ENCODE results near the gene IZUMO1R.
"Not testable (repeated sequence)": the region's sequence is repeated elsewhere in the genome, so short reads cannot be mapped to it uniquely, and the experiment has no call there.

IZUMO1R gene

DNA sequence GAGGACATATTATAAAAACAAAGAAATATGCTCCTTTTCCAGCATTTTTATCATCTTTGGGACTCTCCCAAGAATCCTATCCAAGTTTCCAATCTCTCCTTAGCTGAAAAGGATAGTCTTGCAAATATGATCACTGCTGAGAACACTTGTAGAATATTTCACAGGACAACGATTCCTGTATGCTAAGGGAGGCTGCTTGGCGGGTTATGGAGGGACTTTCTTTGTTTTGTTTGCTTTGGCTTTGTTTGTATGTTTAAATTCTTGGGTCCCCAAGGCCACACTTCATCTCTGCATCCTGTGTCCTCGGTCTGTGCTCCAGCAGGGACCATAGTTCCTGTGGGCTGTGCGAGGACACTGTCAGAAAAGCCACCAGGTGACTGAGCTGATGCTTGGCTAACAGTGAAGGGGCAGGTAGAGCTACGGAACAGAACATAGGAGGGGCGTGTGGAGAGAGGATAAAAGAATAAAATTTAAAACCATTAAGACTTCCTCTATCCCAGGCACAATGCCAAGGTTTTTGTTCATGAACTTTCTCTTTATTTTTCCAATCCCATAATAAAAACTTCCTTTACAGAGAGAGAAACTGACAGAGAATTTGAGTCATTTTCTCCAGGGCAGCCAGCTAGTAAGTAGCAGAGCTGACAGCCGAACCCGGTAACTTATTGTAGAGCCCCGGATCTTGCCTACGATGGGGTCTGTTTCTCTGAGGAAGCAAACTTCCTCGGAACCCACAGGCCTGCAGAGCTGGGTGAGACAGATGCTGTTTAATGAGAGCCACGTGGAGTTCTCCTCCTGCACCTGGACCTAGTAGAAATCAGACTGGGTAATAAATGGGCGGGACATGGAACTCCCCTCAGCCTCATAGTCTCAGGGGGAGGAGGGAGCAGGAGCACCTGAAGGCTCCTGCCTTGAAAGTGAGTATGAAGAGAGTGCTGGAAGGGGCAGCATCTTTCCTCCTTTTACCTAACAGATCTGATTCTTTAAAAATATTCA, at the start of gene IZUMO1R:
Gene IZUMO1R (plus strand): TSS at position 615 of the 993 bp plus-strand sequence. CDS start 1,057 bp downstream, outside the sequence.
- no peak for DNase-seq (ENCODE audit: low read depth in 2 of 2)

DNA sequence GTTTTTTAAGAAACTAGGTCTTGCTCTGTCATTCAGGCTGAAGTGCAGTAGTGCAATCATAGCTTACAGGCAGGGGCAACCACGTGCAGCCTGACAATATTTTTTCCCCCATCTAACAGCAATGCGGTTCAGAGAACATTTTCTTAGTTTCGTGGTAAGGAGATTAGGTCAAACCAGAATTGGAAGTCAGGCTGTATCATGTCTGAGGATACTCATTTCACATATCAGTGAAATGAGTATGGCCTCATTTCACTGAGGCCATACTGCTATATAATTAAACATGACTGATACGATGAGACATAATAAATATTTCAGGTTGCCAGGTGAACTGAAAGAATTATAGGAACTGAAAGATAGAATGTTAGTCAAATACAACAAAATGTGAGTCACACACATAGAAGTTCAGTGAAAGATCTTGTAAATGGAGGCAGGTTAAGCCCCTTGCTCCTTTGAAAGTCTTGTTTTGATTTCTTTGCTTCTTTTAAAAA, 32.5 kb upstream of the IZUMO1R start:
- DNase-seq (ENCODE audit: low read depth in 2 of 2): no peak

DNA sequence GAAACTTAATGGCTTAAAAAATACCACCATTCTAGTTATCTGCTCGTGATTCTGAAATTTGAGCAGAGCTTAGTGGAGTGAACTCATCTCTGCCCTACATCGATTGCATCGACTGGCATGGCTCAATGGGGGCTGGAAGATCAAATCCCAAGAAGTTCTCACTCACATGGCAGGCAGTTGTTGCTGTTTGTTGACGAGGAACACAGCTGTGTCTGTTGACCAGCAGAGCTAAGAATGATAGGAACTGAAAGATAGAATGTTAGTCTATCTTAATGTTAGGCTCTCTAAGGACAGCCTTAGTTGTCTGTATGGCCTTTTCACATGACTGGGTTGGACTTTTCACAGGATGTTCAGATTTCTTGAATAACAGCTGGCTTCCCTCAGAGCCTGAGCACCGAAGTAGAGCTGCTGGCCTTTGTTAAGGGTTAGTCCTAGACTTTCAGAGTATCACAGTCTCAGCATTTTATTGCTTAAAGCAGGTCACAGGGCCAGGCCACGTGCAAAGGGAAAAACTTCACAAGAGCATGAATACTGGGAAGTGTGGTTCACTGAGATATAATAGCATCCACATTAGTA, 31.6 kb upstream of the IZUMO1R start:
- DNase-seq (ENCODE audit: low read depth in 2 of 2): no peak

DNA sequence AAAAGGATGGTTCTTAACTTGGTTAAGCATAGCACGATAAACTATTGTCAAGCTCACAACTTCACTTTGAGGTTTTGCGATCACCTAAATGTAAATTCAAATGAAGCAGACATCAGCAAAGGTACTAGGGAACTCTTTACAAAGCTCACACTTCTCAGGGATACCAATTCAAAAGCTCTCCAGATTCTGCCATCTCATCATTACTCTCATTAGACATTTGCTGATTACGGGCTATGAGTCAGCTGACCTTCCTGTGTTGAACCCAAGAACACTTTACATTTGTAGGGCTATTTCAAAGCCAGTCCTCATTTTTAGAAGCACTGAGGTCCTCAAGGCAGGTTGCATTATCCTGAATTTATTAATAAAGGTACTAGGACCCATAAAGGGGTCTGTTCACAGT, 28.4 kb upstream of the IZUMO1R start:
- DNase-seq (ENCODE audit: low read depth in 2 of 2): no peak

DNA sequence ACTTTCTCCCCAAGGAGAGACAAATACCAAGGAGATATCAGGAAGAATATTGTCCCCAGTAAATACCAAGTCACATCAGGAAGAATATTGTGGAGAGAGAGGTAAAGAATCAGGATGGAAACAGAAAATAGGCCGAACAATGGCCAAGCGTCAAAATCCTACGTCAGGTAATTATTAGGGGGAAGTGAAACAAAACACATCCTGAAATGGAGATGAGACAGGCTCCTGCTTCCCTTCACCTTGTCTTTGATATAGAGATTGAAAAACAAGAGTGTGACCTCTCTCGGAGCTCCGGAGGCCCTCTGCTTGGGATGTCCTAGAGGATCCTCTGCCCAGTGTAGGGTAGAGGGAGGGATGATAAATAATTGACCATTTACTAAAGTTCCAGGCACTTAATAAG, 27.4 kb upstream of the IZUMO1R start:
- DNase-seq (ENCODE audit: low read depth in 2 of 2): no peak

DNA sequence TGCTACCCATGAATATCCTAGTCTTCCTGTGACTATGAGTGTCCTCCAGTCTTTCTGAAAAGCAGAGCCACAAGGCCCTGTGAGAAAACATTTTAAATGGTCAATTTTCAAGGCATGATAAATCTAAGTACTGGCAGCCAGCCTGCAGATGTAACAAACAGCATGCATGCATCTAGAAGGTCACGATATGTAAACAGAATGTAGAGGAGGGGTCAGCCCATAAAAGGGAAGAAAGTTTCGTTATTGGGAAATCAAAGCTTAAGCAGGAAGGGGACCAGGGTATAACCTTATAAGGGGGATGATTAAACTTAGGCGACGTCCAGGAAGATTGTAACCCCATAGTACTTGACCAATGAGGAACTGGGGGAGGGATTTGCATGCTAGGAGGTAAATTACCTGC, 26.2 kb upstream of the IZUMO1R start:
- DNase-seq (ENCODE audit: low read depth in 2 of 2): not testable (repeated sequence)

DNA sequence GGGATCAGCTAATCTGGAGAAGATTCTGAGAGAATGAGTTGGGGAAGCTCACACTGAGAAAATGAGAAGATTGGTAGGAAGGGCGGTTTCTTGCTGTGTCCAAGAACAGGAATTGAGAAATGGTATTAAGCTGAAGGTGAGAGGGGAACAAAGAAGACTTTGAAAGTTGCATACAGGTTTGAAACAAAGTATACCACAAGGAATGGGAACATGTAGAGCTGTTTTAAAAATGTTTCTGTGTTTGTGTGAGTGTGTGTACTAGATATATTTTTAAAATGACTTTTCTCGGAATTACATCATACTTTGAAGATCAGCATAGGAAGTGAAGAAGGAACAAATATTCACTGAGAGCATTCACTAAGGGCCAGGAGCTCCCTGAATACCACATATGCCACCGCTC, 24.4 kb upstream of the IZUMO1R start:
- no peak for DNase-seq (ENCODE audit: low read depth in 2 of 2)

DNA sequence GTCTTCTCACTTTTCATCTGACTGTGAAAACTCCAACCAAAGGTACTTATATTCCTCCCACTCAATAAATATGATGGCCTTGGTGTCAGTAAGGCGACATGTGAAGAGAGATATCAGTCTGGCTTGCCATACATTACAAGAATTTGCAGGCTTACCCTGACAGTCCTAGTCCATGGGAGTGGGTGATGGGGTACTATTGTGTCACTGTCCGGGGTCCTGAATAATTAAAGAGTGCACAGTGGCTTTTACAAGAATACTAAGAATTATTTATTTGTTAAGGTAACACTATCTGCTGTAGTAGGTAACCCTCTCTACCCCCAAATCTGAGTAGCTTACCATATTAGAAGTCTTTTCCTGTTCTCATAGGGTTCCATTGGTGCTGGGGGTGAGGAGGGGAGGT, 23.1 kb upstream of the IZUMO1R start:
- no peak for DNase-seq (ENCODE audit: low read depth in 2 of 2)

DNA sequence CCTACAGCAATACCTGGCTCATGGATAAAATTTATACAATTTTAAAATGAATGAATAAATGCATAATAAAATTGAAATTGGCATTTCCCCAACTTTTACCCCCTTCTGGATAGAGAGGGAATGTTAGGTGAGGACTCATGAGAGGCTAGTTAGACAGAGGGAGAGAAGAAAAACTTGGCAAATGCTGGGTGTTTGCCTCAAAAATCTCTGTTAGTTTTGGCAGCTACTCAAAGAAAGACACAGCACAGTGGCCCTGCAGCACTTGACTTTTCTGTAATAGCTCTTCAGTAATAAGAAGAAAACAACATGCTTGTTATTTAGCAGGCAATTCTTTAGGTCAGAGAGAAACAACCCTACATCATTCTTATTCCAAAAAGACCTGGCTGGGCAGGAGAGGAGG, 20.7 kb upstream of the IZUMO1R start:
- DNase-seq (ENCODE audit: low read depth in 2 of 2): no peak

DNA sequence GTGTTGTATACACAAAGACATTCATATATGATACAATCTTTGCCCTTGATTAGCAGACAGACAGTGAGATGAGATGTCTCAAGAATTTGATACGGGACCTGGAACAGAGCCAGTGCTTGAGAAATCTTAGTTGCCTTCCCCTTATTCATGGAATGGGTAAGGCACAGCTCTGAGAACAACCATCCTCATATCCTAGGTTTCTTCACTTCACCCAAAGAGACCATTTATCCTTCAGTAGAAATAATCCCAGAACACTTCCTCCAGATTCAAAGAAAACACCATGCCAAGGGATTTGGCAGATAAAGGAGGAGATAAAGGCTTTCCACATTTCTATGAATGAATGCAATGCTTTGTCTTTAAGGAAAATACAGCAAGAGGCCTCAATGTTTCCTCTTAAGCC, 8.8 kb upstream of the IZUMO1R start:
- no peak for DNase-seq (ENCODE audit: low read depth in 2 of 2)

DNA sequence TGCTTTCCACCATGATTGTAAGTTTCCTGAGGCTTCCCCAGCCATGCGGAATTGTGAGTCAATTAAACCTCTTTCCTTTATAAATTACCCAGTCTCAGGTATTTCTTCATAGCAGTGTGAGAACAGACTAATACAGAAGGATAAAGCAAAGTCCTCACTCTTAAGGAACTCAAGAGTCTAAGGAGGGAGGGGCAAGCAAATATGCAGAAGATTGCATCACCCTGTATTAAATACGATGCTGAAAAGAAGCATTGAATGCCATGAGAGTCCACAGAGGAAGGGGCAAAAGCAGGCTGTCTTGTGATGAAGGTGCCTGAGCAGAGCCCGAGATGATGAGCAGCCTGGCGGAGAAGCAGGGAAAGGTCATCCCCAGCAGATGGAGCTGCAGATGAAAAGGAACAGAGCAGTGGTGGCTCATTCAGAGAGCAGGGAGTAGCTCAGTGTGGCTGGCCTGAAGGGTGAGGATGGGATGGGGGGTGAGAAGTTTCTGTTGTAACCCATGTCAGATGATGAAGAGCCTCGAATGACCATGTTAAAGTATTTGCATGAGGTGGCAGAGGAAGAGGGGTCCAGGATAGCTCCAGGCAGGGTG, 6.3 kb upstream of the IZUMO1R start:
- DNase-seq (ENCODE audit: low read depth in 2 of 2): no peak

DNA sequence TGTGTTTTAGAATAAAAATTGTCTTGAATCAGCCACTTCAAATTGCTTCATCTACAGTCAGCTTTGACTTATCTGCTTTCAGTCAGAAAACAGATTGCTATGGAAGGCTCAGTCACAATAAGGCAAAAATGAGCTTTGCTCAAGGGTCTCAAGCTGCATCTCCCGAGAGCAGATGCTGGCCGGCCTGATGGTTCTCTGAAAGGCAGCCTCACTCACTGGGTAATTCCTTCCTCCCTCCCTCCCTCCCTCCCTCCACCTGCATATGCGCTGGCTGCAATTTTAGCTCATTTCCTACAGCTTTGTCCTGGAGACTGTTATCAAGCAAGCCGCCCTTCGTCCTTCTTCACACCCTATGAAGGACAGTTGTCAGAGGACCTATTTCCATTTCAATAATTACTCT, 1.6 kb upstream of the IZUMO1R start:
- no peak for DNase-seq (ENCODE audit: low read depth in 2 of 2)

DNA sequence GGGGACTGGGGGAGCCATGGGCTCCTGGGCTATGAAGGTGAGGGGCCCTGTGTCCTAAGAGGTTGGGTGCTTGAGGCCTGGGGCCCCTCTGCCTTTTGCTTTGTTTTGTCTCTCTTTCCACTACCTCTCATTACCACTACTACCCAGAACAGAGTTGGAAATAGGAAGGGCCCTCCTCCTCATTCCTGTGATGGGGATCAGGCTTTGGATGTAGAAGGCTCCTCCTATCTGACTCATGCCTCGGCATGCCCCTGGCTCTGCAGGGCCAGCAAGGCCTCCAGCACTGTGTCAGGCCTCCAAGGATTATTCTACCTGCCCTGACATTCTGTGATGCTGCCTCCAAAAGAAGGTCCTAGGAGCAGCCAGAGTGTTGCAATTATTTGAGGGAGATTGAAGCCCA, 766 bp downstream of the IZUMO1R start:
- DNase-seq (ENCODE audit: low read depth in 2 of 2): no peak

DNA sequence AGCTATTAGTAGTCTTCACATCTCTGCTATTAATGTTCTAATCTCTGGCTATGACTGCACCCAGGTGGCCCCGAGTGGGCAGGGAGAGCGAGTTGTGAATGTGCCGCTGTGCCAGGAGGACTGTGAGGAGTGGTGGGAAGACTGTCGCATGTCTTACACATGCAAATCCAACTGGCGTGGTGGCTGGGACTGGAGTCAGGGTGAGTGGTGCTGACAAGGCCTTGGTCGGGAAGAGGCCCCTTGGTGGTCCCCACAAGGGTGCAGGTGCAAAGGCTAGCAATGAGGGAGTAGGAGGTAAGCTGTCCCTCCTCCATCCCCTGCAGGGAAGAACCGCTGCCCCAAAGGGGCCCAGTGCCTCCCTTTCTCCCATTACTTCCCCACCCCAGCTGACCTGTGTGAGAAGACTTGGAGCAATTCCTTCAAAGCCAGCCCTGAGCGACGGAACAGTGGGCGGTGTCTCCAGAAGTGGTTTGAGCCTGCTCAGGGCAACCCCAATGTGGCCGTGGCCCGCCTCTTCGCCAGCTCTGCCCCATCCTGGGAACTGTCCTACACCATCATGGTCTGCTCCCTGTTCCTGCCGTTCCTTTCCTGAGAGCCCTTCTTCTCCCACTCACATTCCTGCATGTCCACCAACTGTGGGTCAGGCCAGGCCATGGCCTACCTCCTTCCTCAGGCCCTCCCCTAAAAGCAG, 2.9 kb downstream of the IZUMO1R start:
- DNase-seq (ENCODE audit: low read depth in 2 of 2): no peak

DNA sequence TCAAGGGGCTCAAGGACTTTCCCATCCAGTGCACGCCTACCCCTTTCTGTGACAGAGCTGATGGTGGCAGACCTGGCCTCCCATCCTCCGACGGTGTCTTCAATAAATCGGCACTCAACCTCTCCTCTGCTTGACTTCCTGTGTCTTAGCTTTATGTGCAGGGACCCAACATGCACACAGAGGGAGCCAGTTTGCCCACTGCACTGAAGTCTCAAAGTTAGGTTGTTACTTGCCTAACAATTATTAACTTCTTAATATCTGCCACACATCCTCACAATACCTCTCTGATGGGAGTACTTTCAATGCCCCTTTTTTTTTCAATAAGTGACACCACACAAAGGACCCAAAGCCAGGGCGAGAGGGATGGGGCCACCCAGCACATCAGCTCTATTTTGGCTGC, 3.6 kb downstream of the IZUMO1R start:
- DNase-seq (ENCODE audit: low read depth in 2 of 2): no peak

DNA sequence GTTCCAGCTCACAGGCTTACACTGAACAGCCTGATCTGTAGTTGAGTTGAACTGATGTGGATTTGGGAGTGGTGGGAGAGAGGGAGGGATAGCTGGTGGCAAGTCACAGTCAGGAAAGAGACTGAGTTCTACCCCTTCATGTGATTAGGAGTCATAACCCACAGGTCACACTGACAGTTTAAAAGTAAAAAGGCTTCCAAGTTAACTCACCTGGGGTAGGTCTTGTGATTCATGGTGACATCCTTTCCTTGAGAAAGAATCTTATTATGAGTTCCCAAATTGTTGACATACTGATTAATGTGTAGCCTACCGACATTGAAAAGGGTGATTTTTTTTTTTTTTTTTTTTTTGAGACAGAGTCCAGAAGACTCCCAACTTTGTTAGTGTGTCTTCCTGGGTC, 5.4 kb downstream of the IZUMO1R start:
- no peak for DNase-seq (ENCODE audit: low read depth in 2 of 2)

DNA sequence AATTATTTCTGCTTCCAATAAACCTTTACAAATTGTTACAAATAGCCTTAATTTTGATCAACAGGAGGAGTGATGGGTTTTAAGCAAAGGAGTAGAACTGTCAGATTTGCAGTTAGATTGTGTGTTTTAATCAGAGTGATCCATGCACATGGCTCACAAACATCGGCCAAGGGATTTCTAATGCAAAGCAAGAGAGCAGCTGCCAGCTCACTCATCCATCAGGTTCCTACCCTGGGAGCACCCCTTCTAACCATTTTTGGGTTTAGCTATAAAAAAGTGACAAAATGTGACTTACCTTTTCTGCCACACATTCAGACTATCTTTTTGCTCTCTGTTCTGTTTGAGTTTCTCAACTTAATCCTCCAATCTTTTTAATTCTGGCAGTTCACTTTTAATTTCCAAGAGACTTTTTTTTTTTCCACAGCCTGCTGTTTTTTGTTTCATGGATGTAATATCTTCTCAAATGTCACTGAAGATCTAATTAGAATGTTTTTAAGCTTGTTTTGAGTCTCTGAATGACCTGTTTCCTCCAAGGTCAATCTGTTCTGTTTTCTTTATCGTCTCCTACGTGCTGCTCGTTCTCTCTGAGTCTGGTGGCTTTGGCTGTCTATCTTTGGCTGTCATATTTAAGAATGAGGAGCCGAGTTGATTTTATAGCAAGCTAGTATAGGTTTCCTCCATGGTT, 6.0 kb downstream of the IZUMO1R start:
- no peak for DNase-seq (ENCODE audit: low read depth in 2 of 2)

DNA sequence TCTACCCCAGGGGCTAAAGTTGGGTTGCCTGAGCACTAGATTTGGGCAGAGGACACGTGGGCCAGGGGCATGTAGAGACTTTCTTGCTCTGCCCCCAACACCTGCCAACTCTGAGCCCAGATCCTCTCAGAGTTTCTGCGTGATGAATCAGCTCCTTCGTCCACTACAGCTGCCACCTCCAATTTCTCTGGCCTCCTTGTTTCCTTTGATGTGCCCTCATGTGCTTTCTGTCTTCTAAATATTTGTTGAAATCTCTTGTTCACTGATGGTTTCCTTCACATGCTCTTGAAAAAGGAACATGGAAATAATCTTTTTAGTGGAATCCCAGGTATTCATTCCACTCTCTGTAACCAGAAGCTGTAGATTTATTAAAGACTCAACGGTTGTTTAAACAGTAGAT, 8.0 kb downstream of the IZUMO1R start:
- no peak for DNase-seq (ENCODE audit: low read depth in 2 of 2)

DNA sequence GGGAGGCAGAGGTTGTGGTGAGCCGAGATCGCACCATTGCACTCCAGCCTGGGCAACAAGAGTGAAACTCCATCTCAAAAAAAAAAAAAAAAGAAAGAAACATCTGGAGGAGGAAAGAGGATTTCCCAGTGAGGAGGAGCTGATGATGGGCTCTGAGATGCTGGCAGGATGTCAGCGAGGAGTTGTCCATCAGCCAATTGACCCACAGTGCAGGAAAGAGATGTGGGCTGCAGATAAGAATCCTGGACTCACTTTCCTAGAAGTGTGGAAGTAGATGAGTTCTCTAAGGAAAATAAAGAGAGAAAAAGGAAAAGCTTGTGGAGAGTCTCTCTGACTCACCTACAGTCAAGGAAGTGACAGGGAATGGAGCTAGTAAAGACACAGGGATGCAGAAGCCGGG, 9.7 kb downstream of the IZUMO1R start:
- DNase-seq (ENCODE audit: low read depth in 2 of 2): no peak

DNA sequence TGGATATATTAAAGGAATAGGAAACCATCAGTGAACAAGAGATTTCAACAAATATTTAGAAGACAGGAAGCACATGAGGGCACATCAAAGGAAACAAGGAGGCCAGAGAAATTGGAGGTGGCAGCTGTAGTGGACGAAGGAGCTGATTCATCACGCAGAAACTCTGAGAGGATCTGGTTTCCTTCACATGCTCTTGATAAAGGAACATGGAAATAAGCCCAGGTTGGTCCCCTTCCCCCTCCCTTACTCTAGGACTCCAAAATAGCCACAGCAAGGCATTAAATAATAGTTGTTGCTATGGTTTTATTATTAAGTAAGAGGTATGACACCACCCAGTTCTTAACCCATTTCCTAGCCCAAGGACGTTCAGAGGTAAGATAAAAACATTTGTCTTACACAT, 11.3 kb downstream of the IZUMO1R start:
- DNase-seq (ENCODE audit: low read depth in 2 of 2): no peak

DNA sequence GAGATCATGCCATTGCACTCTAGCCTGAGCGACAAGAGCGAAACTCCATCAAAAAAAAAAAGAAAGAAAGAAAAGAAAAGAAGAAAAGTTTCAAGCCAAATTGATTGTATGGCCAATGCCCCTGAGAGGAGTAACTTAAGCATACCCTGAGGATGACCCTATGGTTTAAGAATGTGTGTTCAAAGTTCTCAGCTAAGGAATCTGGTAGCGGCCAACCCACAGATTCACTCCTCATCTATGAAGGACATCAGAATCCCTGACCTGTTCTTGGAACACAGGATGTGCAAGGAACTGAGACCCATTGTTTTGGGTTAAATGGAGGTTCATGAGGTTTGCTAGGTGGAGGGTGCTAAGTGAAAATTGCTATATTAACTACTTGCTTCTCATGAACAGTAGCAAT, 18.1 kb downstream of the IZUMO1R start:
- no peak for DNase-seq (ENCODE audit: low read depth in 2 of 2)

DNA sequence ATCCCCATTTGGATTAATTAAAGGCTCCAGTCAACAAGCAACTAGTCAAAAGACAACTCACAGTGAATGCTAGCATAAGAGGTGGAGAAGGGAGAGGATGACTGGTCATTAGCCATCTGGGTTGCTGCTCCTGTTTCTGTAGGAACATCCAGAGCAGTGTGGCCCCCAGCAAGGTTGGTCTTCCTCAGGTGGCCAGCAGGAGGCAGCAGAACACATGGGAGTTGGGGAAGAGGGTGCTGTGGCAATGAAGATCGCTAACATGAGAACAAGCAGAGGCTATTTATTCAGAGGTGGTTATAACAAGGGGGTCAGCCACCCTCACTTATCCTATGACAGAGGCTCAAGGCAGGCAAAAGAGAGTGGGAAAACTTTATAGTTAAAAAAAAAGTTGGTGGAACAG, 21.3 kb downstream of the IZUMO1R start:
- DNase-seq (ENCODE audit: low read depth in 2 of 2): no peak

Measured in fibroblast of skin of left quadriceps (primary cell).